ENCODE measurements around the gene FCHO1.

Gene FCHO1

GRCh38 chr19:17737690-17738153, 13.6 kb upstream of the FCHO1 start:
- no peak for TF ChIP-seq CTCF (IDR thresholded peaks at IDR 0.05; ENCODE audit: extremely low read depth, missing control alignments)

GRCh38 chr19:17739121-17739875, 12.0 kb upstream of the FCHO1 start:
- DNase-seq (ENCODE audit: low spot score): peak; percentile 73
- no peak for TF ChIP-seq CTCF (IDR thresholded peaks at IDR 0.05; ENCODE audit: extremely low read depth, missing control alignments)

More at GRCh38 chr19:17737690-17738153, 13.6 kb upstream of the FCHO1 start:
- no peak for DNase-seq (ENCODE audit: low spot score)

- DNase-seq (ENCODE audit: low spot score): no peak
- TF ChIP-seq CTCF (IDR thresholded peaks at IDR 0.05; ENCODE audit: extremely low read depth, missing control alignments): no peak
Measured at GRCh38 chr19:17741456-17741855, 9.8 kb upstream of the FCHO1 start.

GRCh38 chr19:17743874-17744580, 7.2 kb upstream of the FCHO1 start:
- DNase-seq (ENCODE audit: low spot score): no peak
- no peak for TF ChIP-seq CTCF (IDR thresholded peaks at IDR 0.05; ENCODE audit: extremely low read depth, missing control alignments)

DNA sequence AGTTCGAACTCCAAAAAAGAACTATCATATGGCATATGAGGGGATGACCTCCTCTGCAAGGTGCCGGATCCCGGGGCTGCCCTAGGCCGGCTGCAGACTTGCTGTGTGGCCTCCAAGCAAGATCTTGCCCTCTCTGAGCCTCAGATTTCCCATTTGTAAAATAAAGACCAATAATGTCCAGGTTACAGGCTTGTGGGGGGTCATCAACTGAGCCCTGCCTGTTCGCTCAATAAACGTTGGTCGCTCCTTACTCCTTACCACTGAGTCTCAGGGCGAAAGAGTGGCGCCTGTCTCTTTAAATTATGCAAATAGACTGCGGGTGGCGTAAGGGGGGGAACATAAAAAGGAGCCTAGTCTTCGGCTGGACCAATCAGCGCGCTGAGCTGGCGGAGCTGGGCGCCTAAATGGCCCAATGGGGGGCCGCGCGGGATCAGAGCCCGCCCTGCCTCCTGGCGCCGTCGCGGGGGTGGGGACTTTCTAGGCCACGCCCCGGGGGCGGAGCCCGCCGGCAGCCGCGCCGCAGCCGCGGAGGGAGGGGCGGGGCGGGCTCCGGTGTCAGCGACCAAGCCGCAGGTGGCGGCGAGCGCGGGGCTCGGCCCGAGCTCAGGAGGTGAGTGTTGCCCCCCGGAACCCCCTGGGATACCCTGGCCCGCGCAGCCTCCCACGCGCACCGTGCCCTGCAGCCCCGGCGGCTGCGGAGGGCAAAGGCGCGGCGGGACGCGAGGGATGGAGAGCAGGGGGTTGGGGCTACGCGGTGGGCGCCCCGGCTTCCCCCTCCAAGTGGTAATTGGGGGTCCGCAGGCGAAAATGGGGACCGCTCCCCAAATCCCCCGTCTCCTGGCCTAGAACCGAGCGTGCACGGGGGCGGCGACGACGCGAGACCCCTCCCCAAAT, 3.8 kb upstream of the FCHO1 start:
- no peak for TF ChIP-seq CTCF (IDR thresholded peaks at IDR 0.05; ENCODE audit: extremely low read depth, missing control alignments)
- DNase-seq (ENCODE audit: low spot score): peak; percentile 98

DNA sequence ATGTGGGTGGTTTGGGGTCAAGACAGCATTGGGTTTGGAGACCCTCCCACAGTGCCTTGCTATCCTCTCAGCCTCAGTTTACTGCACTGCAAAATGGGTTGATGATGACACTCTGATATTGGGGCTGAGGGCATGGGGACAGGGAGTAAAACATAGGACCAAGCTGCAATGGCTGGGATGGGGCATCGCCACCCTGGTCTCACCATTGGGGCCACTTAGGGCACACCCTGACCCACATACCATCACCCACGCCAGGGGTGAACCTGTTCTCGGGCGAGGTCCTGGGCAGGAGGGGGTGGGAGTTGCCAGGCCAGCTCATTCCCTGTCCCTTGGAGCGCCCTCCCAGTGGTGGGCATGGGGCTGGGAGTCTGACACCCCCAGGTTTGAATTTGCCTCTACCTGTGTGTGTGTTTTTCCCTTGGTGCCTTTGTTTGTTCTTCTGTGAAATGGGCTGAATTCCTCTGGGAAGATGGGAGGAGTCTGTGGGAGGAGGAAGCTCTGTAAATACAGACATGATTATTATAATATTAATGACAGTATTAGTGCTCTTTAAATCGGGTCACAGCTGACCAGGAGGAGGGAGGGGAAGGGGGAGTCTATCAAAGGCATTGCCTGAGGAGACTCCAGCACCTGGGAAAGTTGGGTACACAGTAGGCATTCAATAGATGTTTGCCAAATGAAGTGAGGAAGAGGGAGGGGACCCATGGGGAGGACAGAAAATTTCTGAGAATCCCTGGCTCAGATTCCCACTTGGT, 2.2 kb upstream of the FCHO1 start:
- TF ChIP-seq CTCF (IDR thresholded peaks at IDR 0.05; ENCODE audit: extremely low read depth, missing control alignments): no peak
- DNase-seq (ENCODE audit: low spot score): no peak

Data from GM20000 (cell line).